Left ventricle myocardium inferior (tissue), 1 donor: ENCODE data around the gene PNO1. TPM values are rescaled to one million over a fixed set of nuclear protein-coding genes. Genes with fewer than 3 reads are reported as not detected.
A peak's percentile ranks its signal among the peaks of the same experiment; 100 is the strongest.

Experiments used
- DNase-seq: peaks from one replicate; pipeline ENCODE4 v3.0.0-alpha.2; 2020
- H3K27ac ChIP-seq: fragments of 200-600 bp; replicated peaks from 2 replicates; pipeline ENCODE4 v1.8.0; 2021
- H3K27me3 ChIP-seq: fragments of 200-600 bp; 2 replicates; pipeline ENCODE4 v1.8.0; 2021; ENCODE audit warnings: low read depth
- H3K36me3 ChIP-seq: fragments of 200-600 bp; 2 replicates; pipeline ENCODE4 v1.8.0; 2021
- H3K4me1 ChIP-seq: fragments of 200-600 bp; 2 replicates; pipeline ENCODE4 v1.8.0; 2021
- H3K4me3 ChIP-seq: fragments of 200-600 bp; 2 replicates; pipeline ENCODE4 v1.8.0; 2021; ENCODE audit warnings: mild to moderate bottlenecking, moderate library complexity
- H3K9me3 ChIP-seq: fragments of 200-600 bp; replicated peaks from 2 replicates; pipeline ENCODE4 v1.8.0; 2021
- CTCF ChIP-seq: fragments of 200-600 bp; IDR thresholded peaks from 2 replicates; pipeline ENCODE4 v1.8.0; 2021; ENCODE audit warnings: antibody characterized with exemption, mild to moderate bottlenecking, borderline replicate concordance
- intact Hi-C: fragments of 100-400 bp; cut with micrococcal nuclease; formaldehyde crosslinking; loops from one replicate; pipeline ENCODE4 v1.11.0; 2022
- total RNA-seq: library from RNA; stranded (reverse); fragmentation: NEBNext Ultra II Directional; extraction: Animal tissue kit (Norgen Biotek cat#: 25700); gene quantifications from one replicate; pipeline ENCODE4 v1.2.1, GENCODE V29; 2021
- donor health status: DM: no; HTN: yes; CAD: no; lungs with severe emphysema.

The PNO1 gene
- total RNA-seq, 1 donor from 2014 or later, result 8.2 TPM

GRCh38 chr2:68157002-68157401 is 686 bp upstream of the PNO1 start:
- peaks cover 20% of the 10 kb centered on the region for H3K36me3 ChIP-seq
- no peak for DNase-seq
- peak overlapping the region; percentile 93 for H3K4me3 ChIP-seq
- H3K9me3 ChIP-seq, result no peaks in the 10 kb centered on the region
- no peak for TF ChIP-seq CTCF
- peaks cover 62% of the 10 kb centered on the region for H3K4me1 ChIP-seq
- peak overlapping the region; percentile 98 for H3K27ac ChIP-seq
- intact Hi-C loops, result no loop called here
- H3K27me3 ChIP-seq, result no peaks in the 10 kb centered on the region

- H3K4me1 ChIP-seq, result peaks cover 51% of the 10 kb centered on the region
- no peaks in the 10 kb centered on the region for H3K9me3 ChIP-seq
- no peaks in the 10 kb centered on the region for H3K27me3 ChIP-seq
- peaks cover 31% of the 10 kb centered on the region for H3K36me3 ChIP-seq
- DNase-seq, result no peak
- TF ChIP-seq CTCF, result no peak
- peak overlapping the region; percentile 98 for H3K27ac ChIP-seq
- H3K4me3 ChIP-seq, result peak overlapping the region; percentile 93
- intact Hi-C loops, result no loop called here
These were observed 403 bp downstream of the PNO1 start for GRCh38 chr2:68158134-68158447.

GRCh38 chr2:68163641-68164040 is 6.0 kb downstream of the PNO1 start:
- H3K4me3 ChIP-seq, result no peak overlapping the region
- no peak overlapping the region for H3K27ac ChIP-seq

GRCh38 chr2:68167186-68167585 is 9.5 kb downstream of the PNO1 start:
- TF ChIP-seq CTCF, result no peak
- Histone ChIP-seq H3K4me3 (no peak overlapping the region), H3K36me3 (peaks cover 42% of the 10 kb centered on the region), H3K27me3 (no peaks in the 10 kb centered on the region), H3K9me3 (no peaks in the 10 kb centered on the region), H3K4me1 (no peaks in the 10 kb centered on the region), H3K27ac (no peak overlapping the region)
- intact Hi-C loops, result loop anchor here (2.0 kb wide), 1 partner anchor 18 kb away; no protein-coding TSS in a partner anchor
- DNase-seq, result no peak

More at GRCh38 chr2:68163641-68164040, 6.0 kb downstream of the PNO1 start:
- H3K27me3 ChIP-seq, result no peaks in the 10 kb centered on the region
- H3K9me3 ChIP-seq, result no peaks in the 10 kb centered on the region
- intact Hi-C loops, result no loop called here
- no peak for TF ChIP-seq CTCF
- H3K36me3 ChIP-seq, result peaks cover 63% of the 10 kb centered on the region
- H3K4me1 ChIP-seq, result peaks cover 10% of the 10 kb centered on the region
- DNase-seq, result no peak

- no peak overlapping the region for H3K4me3 ChIP-seq
- H3K36me3 ChIP-seq, result peaks cover 27% of the 10 kb centered on the region
- no peak for DNase-seq
- H3K9me3 ChIP-seq, result no peaks in the 10 kb centered on the region
- no peak overlapping the region for H3K27ac ChIP-seq
- no peaks in the 10 kb centered on the region for H3K4me1 ChIP-seq
- TF ChIP-seq CTCF, result no peak
- intact Hi-C loops, result no loop called here
- H3K27me3 ChIP-seq, result no peaks in the 10 kb centered on the region
These were observed 11.6 kb downstream of the PNO1 start for GRCh38 chr2:68169308-68169707.

GRCh38 chr2:68171146-68171545 is 13.5 kb downstream of the PNO1 start:
- Histone ChIP-seq H3K36me3 (peaks cover 38% of the 10 kb centered on the region), H3K4me1 (no peaks in the 10 kb centered on the region), H3K9me3 (no peaks in the 10 kb centered on the region), H3K4me3 (no peak overlapping the region), H3K27me3 (no peaks in the 10 kb centered on the region), H3K27ac (no peak overlapping the region)
- intact Hi-C loops, result no loop called here
- DNase-seq, result no peak
- TF ChIP-seq CTCF, result no peak
